Astrocyte (in vitro differentiated cells and primary cell): Measurements from ENCODE around the gene CALML6. TPM values are rescaled to one million over a fixed set of nuclear protein-coding genes. Genes with fewer than 3 reads are reported as not detected.

ENCODE experiments used
- DNase-seq: peaks from one replicate; pipeline ENCODE4 v3.0.0-alpha.2; 2010; ENCODE audit warnings: low read depth
- FAIRE-seq: peaks from 2 replicates; lab custom pipeline; 2011; peaks lifted over from hg19 to GRCh38; lab: Jason Lieb, UNC
- H2AFZ ChIP-seq: 2 replicates; pipeline ENCODE4 v1.6.0; 2012; ENCODE audit warnings: low read depth, low read length, inconsistent platforms
- H3K27ac ChIP-seq: 2 replicates; pipeline ENCODE4 v1.5.1; 2011; ENCODE audit warnings: low read depth, low read length, inconsistent platforms
- H3K27me3 ChIP-seq: 2 replicates; pipeline ENCODE4 v1.6.0; 2011; ENCODE audit warnings: low read length, inconsistent platforms; ENCODE audit not compliant: insufficient read depth
- H3K36me3 ChIP-seq: 2 replicates; pipeline ENCODE4 v1.5.1; 2011; ENCODE audit warnings: low read length, inconsistent platforms; ENCODE audit not compliant: insufficient read depth
- H3K4me1 ChIP-seq: 2 replicates; pipeline ENCODE4 v1.5.1; 2011; ENCODE audit warnings: low read length, inconsistent platforms; ENCODE audit not compliant: insufficient read depth
- H3K4me2 ChIP-seq: 2 replicates; pipeline ENCODE4 v1.6.0; 2012; ENCODE audit warnings: low read length, inconsistent platforms
- H3K4me3 ChIP-seq: 2 replicates; pipeline ENCODE4 v1.5.1; 2011; ENCODE audit warnings: low read depth, mild to moderate bottlenecking, low read length, inconsistent platforms; ENCODE audit not compliant: insufficient read depth
- H3K79me2 ChIP-seq: 2 replicates; pipeline ENCODE4 v1.6.0; 2012; ENCODE audit warnings: mild to moderate bottlenecking, low read length, inconsistent platforms; ENCODE audit not compliant: insufficient read depth
- H3K9ac ChIP-seq: 2 replicates; pipeline ENCODE4 v1.6.0; 2012; ENCODE audit warnings: mild to moderate bottlenecking, low read length, inconsistent platforms
- H3K9me3 ChIP-seq: 2 replicates; pipeline ENCODE4 v1.5.1; 2012; ENCODE audit warnings: low read depth, mild to moderate bottlenecking, low read length, inconsistent platforms; ENCODE audit not compliant: insufficient read depth
- H4K20me1 ChIP-seq: 2 replicates; pipeline ENCODE4 v1.6.0; 2012; ENCODE audit warnings: low read length, inconsistent platforms; ENCODE audit not compliant: insufficient read depth
- H3K27ac Mint-ChIP-seq: one replicate; pipeline ENCODE4 v1.8.0; 2021; ENCODE audit warnings: mild to moderate bottlenecking, mixed read lengths; ENCODE audit not compliant: unreplicated experiment
- H3K27me3 Mint-ChIP-seq: one replicate; pipeline ENCODE4 v1.8.0; 2021; ENCODE audit warnings: low read depth, mixed read lengths; ENCODE audit not compliant: unreplicated experiment
- H3K36me3 Mint-ChIP-seq: one replicate; pipeline ENCODE4 v1.8.0; 2021; ENCODE audit warnings: low read depth, mixed read lengths; ENCODE audit not compliant: unreplicated experiment
- H3K4me1 Mint-ChIP-seq: one replicate; pipeline ENCODE4 v1.8.0; 2021; ENCODE audit warnings: low read depth, mixed read lengths; ENCODE audit not compliant: unreplicated experiment
- H3K4me3 Mint-ChIP-seq: one replicate; pipeline ENCODE4 v1.8.0; 2021; ENCODE audit warnings: mild to moderate bottlenecking, moderate library complexity, mixed read lengths; ENCODE audit not compliant: unreplicated experiment
- H3K9me3 Mint-ChIP-seq: one replicate; pipeline ENCODE4 v1.8.0; 2021; ENCODE audit warnings: mild to moderate bottlenecking, mixed read lengths; ENCODE audit not compliant: unreplicated experiment
- CTCF ChIP-seq: IDR thresholded peaks from 2 replicates; pipeline ENCODE4 v1.5.1; 2011; ENCODE audit warnings: low read depth, mild to moderate bottlenecking, inconsistent platforms, low read length, moderate library complexity; ENCODE audit not compliant: insufficient read depth
- EZH2 ChIP-seq: IDR thresholded peaks from 2 replicates; pipeline ENCODE4 v1.6.1; 2012; ENCODE audit warnings: mild to moderate bottlenecking, low read length, inconsistent platforms; ENCODE audit not compliant: insufficient read depth
- total RNA-seq: library from RNA; stranded (reverse); gene quantifications from 2 replicates; pipeline ENCODE4 v1.2.1, GENCODE V29; 2021

The CALML6 gene
- total RNA-seq, 1 donor from 2014 or later = 0.91 TPM

GRCh38 chr1:1954831-1955441 lies 39.9 kb downstream of the CALML6 start:
- H3K4me1 Mint-ChIP-seq = no peaks in the 10 kb centered on the region
- H2AFZ ChIP-seq = no peak overlapping the region
- H3K27ac ChIP-seq = no peak overlapping the region
- TF ChIP-seq CTCF (no peak), EZH2 (no peak)
- DNase-seq (no peak), FAIRE-seq (no peak)
- no peak overlapping the region for H3K27ac Mint-ChIP-seq
- no peaks in the 10 kb centered on the region for H3K27me3 ChIP-seq
- no peaks in the 10 kb centered on the region for H3K36me3 ChIP-seq
- H3K9me3 ChIP-seq = no peaks in the 10 kb centered on the region
- no peak overlapping the region for H3K4me3 Mint-ChIP-seq
- H3K79me2 ChIP-seq = no peaks in the 10 kb centered on the region
- no peak overlapping the region for H3K4me2 ChIP-seq
- no peaks in the 10 kb centered on the region for H4K20me1 ChIP-seq
- peaks cover 3% of the 10 kb centered on the region for H3K4me1 ChIP-seq
- peaks cover 2% of the 10 kb centered on the region for H3K9me3 Mint-ChIP-seq
- H3K4me3 ChIP-seq = no peak overlapping the region
- no peak overlapping the region for H3K9ac ChIP-seq
- no peaks in the 10 kb centered on the region for H3K36me3 Mint-ChIP-seq
- H3K27me3 Mint-ChIP-seq = peaks cover 12% of the 10 kb centered on the region

GRCh38 chr1:1955621-1956094 lies 40.6 kb downstream of the CALML6 start:
- Mint-ChIP-seq H3K9me3 (peaks cover 2% of the 10 kb centered on the region), H3K27me3 (peaks cover 12% of the 10 kb centered on the region), H3K36me3 (no peaks in the 10 kb centered on the region), H3K4me3 (no peak overlapping the region), H3K4me1 (peaks cover 1% of the 10 kb centered on the region), H3K27ac (no peak overlapping the region)
- no peak overlapping the region for H3K4me2 ChIP-seq
- no peaks in the 10 kb centered on the region for H3K9me3 ChIP-seq
- no peak overlapping the region for H3K9ac ChIP-seq
- DNase-seq (no peak), FAIRE-seq (no peak)
- no peaks in the 10 kb centered on the region for H4K20me1 ChIP-seq
- H3K27me3 ChIP-seq = peaks cover 3% of the 10 kb centered on the region
- H3K27ac ChIP-seq = no peak overlapping the region
- H3K4me3 ChIP-seq = no peak overlapping the region
- TF ChIP-seq EZH2 (no peak), CTCF (no peak)
- no peaks in the 10 kb centered on the region for H3K36me3 ChIP-seq
- H3K4me1 ChIP-seq = peaks cover 3% of the 10 kb centered on the region
- H2AFZ ChIP-seq = no peak overlapping the region
- H3K79me2 ChIP-seq = no peaks in the 10 kb centered on the region

GRCh38 chr1:1956101-1956500 lies 41.0 kb downstream of the CALML6 start:
- Mint-ChIP-seq H3K27me3 (peaks cover 15% of the 10 kb centered on the region), H3K27ac (no peak overlapping the region), H3K4me3 (no peak overlapping the region), H3K9me3 (peaks cover 2% of the 10 kb centered on the region), H3K36me3 (no peaks in the 10 kb centered on the region), H3K4me1 (peaks cover 6% of the 10 kb centered on the region)
- Histone ChIP-seq H3K27ac (no peak overlapping the region), H3K36me3 (no peaks in the 10 kb centered on the region), H4K20me1 (no peaks in the 10 kb centered on the region), H3K4me2 (no peak overlapping the region), H3K79me2 (no peaks in the 10 kb centered on the region), H3K4me3 (no peak overlapping the region), H3K9ac (no peak overlapping the region), H3K27me3 (peaks cover 5% of the 10 kb centered on the region), H3K9me3 (no peaks in the 10 kb centered on the region), H3K4me1 (peaks cover 3% of the 10 kb centered on the region), H2AFZ (no peak overlapping the region)
- FAIRE-seq (no peak), DNase-seq (no peak)
- no peak for TF ChIP-seq CTCF
- TF ChIP-seq EZH2 = no peak
